ENCODE results near the gene BCL2. TPM values are rescaled to one million over a fixed set of nuclear protein-coding genes. Genes with fewer than 3 reads are reported as not detected.

Gene BCL2
- total RNA-seq, 2 donors from 2014 or later, result 13.9 to 16.4 TPM

DNA sequence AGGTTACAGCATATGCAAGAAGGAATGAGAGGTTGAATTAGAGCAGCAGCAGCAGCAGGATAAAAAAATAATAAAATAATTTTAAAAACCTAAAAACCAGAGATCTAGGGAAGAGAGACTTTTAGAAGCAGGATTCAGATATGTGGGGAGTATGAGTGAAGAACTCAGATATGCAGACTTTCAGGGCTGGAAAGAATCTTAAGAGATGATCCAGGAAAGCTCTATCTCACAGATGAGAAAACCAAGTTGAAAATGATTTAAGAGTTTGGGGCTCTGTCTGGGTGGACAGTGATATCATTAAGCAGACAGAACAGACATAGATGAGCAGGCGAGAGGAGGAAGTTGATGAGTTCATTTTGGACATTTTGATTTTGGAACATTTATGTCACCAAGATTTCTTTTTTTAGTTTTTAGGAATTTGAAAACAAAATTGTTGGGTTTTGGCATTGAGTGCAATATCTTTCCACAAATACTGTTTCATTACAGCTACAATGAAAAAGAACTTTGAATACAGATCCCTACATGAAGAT is 31.8 kb downstream of the BCL2 start:
- H3K9me3 ChIP-seq, result no peaks in the 10 kb centered on the region
- TF ChIP-seq, protein P1, sequence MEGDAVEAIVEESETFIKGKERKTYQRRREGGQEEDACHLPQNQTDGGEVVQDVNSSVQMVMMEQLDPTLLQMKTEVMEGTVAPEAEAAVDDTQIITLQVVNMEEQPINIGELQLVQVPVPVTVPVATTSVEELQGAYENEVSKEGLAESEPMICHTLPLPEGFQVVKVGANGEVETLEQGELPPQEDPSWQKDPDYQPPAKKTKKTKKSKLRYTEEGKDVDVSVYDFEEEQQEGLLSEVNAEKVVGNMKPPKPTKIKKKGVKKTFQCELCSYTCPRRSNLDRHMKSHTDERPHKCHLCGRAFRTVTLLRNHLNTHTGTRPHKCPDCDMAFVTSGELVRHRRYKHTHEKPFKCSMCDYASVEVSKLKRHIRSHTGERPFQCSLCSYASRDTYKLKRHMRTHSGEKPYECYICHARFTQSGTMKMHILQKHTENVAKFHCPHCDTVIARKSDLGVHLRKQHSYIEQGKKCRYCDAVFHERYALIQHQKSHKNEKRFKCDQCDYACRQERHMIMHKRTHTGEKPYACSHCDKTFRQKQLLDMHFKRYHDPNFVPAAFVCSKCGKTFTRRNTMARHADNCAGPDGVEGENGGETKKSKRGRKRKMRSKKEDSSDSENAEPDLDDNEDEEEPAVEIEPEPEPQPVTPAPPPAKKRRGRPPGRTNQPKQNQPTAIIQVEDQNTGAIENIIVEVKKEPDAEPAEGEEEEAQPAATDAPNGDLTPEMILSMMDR (IDR thresholded peaks at IDR 0.05), result no peak
- no peaks in the 10 kb centered on the region for H3K4me1 ChIP-seq

DNA sequence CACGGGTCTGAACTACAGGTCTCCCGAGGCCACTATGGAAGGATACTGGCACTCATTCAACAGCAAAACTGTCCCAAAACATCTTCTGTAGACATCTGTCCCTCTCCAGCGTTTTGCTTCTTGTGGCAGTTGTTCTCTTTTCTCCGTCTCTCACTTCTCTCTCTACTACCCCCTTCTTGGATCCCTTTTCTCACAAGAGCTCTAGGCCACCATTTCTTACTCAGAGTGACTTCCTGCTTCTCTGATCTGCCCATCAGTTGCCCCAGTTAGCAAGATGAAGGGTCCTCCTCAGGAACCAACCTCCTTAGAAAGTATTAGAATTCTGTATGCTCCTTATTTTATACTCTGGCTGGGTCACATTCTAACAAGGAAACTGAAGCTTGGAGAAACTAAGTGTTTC is 32.6 kb downstream of the BCL2 start:
- DNase-seq, result no peak
- Histone ChIP-seq H3K4me1 (no peaks in the 10 kb centered on the region), H3K9ac (ENCODE audit: low read depth in 2 of 2, low read length in 2 of 2) (peak overlapping the region in 1 of 2 donors; percentile 3), H3K27ac (no peak overlapping the region), H3K9me3 (no peaks in the 10 kb centered on the region), H3K36me3 (no peaks in the 10 kb centered on the region), H3K4me3 (no peak overlapping the region), H3K27me3 (no peaks in the 10 kb centered on the region)
- intact Hi-C loops (cut with DNase I), result no loop called here
- TF ChIP-seq, protein P1 (IDR thresholded peaks at IDR 0.05), result no peak

More for the DNA sequence above, 31.8 kb downstream of the BCL2 start:
- Histone ChIP-seq H3K36me3 (no peaks in the 10 kb centered on the region), H3K27me3 (no peaks in the 10 kb centered on the region), H3K4me3 (no peak overlapping the region), H3K27ac (no peak overlapping the region), H3K9ac (ENCODE audit: low read depth in 2 of 2, low read length in 2 of 2) (no peak overlapping the region)
- intact Hi-C loops (cut with DNase I), result no loop called here
- no peak for DNase-seq

DNA sequence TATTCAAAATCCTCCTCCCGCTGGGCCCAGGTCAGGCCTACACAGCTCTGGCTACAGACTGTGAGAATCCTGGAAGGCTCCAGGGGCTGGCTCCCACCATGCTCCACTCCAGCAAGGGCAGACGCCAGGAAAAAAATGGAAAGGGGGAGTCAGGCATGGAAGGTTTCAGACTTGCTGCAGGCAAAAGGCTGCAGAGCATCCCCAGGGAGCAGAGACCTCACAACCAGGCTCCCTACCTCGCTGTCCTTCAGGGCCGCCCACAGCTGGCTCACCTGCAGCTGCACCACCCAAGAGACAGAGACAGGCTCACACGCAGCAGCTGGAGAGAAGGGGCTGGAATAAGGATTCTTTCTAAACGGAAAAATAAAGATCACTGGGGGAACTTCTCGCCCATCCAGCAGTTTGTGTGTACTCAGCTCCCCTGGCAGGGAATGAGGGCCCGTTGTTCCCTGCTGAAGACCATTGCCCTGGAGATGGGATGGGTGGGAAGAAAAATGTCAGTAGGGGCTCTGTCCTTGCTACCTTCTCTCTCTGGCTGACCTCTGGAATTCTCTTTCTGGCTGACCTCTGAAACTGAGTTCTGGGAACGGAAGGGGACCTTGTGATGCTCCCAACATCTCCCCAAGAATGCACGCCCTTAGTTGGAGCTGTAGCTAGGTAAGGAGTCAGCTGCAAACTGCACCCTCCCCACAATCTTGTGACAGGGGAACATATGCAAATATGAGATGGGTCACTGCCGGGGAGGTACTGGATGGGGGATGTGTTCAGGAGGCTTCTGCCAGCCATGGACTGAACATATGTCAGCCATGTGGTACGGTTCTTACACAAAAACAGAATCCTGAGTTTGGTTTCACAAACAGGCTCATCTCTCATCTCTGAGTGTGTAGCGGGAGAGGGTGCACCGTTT is 34.5 kb downstream of the BCL2 start:
- no peaks in the 10 kb centered on the region for H3K27me3 ChIP-seq
- no peak overlapping the region for H3K9ac ChIP-seq (ENCODE audit: low read depth in 2 of 2, low read length in 2 of 2)
- no peaks in the 10 kb centered on the region for H3K4me1 ChIP-seq
- no peak overlapping the region for H3K4me3 ChIP-seq
- TF ChIP-seq, protein P1 (IDR thresholded peaks at IDR 0.05), result no peak
- H3K27ac ChIP-seq, result no peak overlapping the region
- no peaks in the 10 kb centered on the region for H3K36me3 ChIP-seq
- DNase-seq, result no peak
- intact Hi-C loops (cut with DNase I), result no loop called here
- no peaks in the 10 kb centered on the region for H3K9me3 ChIP-seq

DNA sequence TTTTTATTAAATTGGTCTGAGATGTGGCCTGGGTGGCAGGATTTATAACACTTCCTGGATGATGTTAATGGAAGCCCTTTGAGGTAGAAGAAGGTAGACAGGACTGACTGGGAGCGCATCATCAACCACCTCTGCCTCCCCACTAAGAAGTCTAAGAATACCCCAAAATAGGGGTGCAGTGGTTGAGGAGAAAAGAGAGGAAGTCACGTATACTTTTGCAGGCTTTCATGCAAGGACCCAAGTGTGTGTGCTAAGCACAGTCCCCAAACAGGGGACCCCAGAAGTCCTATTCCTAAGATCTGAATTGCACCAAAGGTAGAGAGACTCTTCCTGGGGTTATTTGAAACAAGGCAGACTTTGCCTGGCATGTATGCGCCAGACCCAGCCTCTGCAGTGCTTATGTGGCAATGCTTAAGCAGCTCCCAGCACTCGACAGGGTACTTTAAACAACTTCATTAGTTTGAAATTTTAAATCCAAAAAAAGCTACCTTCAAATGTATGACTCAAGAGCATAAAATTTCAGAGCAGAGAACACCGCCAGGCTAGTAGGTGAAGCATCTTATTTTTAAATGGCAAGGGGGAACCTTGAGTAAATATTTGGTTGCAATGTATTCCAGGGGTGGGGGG is 35.3 kb downstream of the BCL2 start:
- Histone ChIP-seq H3K36me3 (no peaks in the 10 kb centered on the region), H3K9ac (ENCODE audit: low read depth in 2 of 2, low read length in 2 of 2) (no peak overlapping the region), H3K9me3 (no peaks in the 10 kb centered on the region), H3K4me3 (no peak overlapping the region), H3K27ac (no peak overlapping the region), H3K27me3 (no peaks in the 10 kb centered on the region), H3K4me1 (no peaks in the 10 kb centered on the region)
- DNase-seq, result no peak
- intact Hi-C loops (cut with DNase I), result no loop called here
- TF ChIP-seq, protein P1 (IDR thresholded peaks at IDR 0.05), result no peak

DNA sequence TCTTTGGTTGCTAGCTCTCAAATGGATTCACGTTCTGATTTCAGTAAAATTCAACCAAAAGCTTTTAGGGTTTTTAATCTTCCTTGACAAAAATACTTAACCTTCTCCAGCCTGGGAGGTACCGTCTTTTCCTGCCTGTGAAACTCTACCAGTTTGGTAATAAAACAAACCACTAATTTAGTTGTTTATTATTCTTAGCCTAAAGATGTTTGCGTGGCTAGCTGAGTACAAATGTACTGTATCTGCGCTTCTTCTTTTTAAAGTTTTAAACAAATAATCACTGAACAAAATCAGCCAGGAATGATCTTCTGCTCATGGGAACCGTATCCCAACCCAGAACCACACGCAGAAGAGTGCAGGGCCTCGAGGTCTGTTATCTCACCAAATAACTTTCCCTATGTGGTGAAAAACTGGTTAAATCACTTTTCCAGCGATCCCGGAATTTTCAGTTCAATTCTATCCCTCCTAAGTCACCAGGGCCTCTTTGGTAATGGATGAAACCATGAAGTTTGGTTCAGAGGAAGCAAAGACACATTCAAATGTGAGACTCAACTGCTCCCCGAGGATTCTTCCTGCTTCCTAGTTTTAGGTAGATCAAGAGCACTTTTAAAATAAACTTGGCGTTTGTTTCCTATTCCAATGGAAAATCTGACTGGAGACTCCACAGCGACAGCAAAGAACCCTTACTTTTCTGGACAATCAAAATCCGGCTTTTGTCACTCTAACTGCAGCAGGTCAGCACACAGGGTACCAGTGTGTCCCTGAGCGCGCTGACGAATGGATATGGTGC is 36.1 kb downstream of the BCL2 start:
- no peaks in the 10 kb centered on the region for H3K4me1 ChIP-seq
- H3K27me3 ChIP-seq, result no peaks in the 10 kb centered on the region
- H3K36me3 ChIP-seq, result no peaks in the 10 kb centered on the region
- DNase-seq, result no peak
- no peaks in the 10 kb centered on the region for H3K9me3 ChIP-seq
- H3K27ac ChIP-seq, result no peak overlapping the region
- TF ChIP-seq, protein P1 (IDR thresholded peaks at IDR 0.05), result no peak
- H3K4me3 ChIP-seq, result no peak overlapping the region
- no peak overlapping the region for H3K9ac ChIP-seq (ENCODE audit: low read depth in 2 of 2, low read length in 2 of 2)
- intact Hi-C loops (cut with DNase I), result no loop called here

All from colonic mucosa (tissue), 4 donors.